Liver (tissue), 3 donors: ENCODE results near the gene CORO7.

Experiments
- EGR1 ChIP-seq, 2 donors: IDR thresholded peaks; 2 replicates each; pipeline ENCODE4 v1.6.1; 2016 to 2018; ENCODE audit warnings: antibody characterized with exemption in 2 of 2, low read depth in 2 of 2
- HNF4G ChIP-seq: IDR thresholded peaks from 2 replicates; pipeline ENCODE4 v1.6.1; 2016; ENCODE audit warnings: antibody characterized with exemption
- JUND ChIP-seq, 2 donors: IDR thresholded peaks; 2 replicates each; pipeline ENCODE4 v1.6.1; 2016; ENCODE audit warnings: antibody characterized with exemption in 2 of 2
- RXRA ChIP-seq, 2 donors: IDR thresholded peaks; 2 replicates each; pipeline ENCODE4 v1.6.1; 2017 to 2018; ENCODE audit warnings: antibody characterized with exemption in 2 of 2, mild to moderate bottlenecking in 1 of 2
- YY1 ChIP-seq: IDR thresholded peaks from 2 replicates; pipeline ENCODE4 v1.6.1; 2016; ENCODE audit warnings: antibody characterized with exemption, mild to moderate bottlenecking
- TF ChIP-seq, protein P1 (sequence below): fragments of 150-350 bp; IDR thresholded peaks from 2 replicates; pipeline ENCODE4 v1.5.1; 2017; ENCODE audit warnings: improper control_type of control experiment, low read depth, low read length; ENCODE audit not compliant: missing input control
- TF ChIP-seq, protein P2 (sequence below): IDR thresholded peaks from 2 replicates; pipeline ENCODE4 v1.6.1; 2016; ENCODE audit warnings: antibody characterized with exemption
- donor health status: healthy.
- donor health status: healthy.

DNA sequence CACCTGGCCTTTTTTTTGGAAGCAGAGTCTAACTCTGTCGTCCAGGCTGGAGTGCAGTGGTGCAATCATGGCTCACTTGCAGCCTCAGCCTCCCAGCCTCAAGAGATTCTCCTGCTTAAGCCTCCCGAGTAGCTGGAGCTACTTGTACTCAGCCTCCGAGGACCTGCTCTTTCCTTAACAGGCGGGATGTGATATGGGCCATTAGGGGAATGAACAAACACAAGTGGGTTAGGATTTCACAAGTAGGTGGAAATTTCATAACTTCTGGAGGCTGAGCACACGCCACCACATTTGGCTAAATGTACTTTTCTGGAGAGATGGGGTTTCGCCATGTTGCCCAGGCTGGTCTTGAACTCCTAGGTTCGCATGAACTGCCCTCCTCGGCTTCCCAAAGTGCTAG lies 69.4 kb downstream of the CORO7 start:
- TF ChIP-seq, protein P1, sequence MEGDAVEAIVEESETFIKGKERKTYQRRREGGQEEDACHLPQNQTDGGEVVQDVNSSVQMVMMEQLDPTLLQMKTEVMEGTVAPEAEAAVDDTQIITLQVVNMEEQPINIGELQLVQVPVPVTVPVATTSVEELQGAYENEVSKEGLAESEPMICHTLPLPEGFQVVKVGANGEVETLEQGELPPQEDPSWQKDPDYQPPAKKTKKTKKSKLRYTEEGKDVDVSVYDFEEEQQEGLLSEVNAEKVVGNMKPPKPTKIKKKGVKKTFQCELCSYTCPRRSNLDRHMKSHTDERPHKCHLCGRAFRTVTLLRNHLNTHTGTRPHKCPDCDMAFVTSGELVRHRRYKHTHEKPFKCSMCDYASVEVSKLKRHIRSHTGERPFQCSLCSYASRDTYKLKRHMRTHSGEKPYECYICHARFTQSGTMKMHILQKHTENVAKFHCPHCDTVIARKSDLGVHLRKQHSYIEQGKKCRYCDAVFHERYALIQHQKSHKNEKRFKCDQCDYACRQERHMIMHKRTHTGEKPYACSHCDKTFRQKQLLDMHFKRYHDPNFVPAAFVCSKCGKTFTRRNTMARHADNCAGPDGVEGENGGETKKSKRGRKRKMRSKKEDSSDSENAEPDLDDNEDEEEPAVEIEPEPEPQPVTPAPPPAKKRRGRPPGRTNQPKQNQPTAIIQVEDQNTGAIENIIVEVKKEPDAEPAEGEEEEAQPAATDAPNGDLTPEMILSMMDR, result no peak
- TF ChIP-seq EGR1 (IDR thresholded peaks at IDR 0.05; ENCODE audit: low read depth in 2 of 2) (no peak), YY1 (peak; percentile 61), JUND (IDR thresholded peaks at IDR 0.05) (no peak), RXRA (IDR thresholded peaks at IDR 0.05) (peak in 1 of 2 donors; percentile 46), HNF4G (no peak)
- TF ChIP-seq, protein P2, sequence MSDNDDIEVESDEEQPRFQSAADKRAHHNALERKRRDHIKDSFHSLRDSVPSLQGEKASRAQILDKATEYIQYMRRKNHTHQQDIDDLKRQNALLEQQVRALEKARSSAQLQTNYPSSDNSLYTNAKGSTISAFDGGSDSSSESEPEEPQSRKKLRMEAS, result no peak
